WI38 (cell line): ENCODE measurements around the gene NNMT.

Experiments used
- H3K4me3 ChIP-seq: 2 replicates; pipeline ENCODE4 v1.5.1; 2011; ENCODE audit warnings: low read depth, mild to moderate bottlenecking, control low read depth, low read length
- TF ChIP-seq, protein P1 (sequence below): IDR thresholded peaks from 2 replicates; pipeline ENCODE4 v1.5.1; 2012; ENCODE audit warnings: low read depth, mild to moderate bottlenecking, control low read depth, low read length

NNMT gene

DNA sequence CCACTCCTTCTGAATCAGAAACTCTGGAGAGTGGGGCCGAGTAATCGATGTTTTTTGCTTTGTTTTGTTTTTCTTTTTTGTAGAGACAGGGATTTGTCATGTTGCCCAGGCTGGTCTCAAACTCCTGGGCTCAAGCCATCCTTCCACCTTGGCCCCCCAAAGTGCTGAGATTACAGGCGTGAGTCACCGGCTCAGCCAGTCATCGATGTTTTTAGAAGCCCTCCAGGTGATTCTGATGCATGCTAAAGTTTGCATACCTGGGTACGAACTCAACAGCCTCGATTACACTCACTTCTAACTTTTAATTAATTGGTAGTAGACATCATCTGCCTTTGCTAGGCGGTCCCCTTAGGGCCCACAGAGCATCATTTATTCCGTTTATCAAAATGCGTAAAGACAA lies 53.8 kb downstream of the NNMT start:
- no peak overlapping the region for H3K4me3 ChIP-seq
- TF ChIP-seq, protein P1, sequence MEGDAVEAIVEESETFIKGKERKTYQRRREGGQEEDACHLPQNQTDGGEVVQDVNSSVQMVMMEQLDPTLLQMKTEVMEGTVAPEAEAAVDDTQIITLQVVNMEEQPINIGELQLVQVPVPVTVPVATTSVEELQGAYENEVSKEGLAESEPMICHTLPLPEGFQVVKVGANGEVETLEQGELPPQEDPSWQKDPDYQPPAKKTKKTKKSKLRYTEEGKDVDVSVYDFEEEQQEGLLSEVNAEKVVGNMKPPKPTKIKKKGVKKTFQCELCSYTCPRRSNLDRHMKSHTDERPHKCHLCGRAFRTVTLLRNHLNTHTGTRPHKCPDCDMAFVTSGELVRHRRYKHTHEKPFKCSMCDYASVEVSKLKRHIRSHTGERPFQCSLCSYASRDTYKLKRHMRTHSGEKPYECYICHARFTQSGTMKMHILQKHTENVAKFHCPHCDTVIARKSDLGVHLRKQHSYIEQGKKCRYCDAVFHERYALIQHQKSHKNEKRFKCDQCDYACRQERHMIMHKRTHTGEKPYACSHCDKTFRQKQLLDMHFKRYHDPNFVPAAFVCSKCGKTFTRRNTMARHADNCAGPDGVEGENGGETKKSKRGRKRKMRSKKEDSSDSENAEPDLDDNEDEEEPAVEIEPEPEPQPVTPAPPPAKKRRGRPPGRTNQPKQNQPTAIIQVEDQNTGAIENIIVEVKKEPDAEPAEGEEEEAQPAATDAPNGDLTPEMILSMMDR = no peak

- TF ChIP-seq, protein P1 = no peak
- H3K4me3 ChIP-seq = no peak overlapping the region
Measured at GRCh38 chr11:114353443-114353842, 57.2 kb downstream of the NNMT start.

GRCh38 chr11:114354076-114354475 lies 57.9 kb downstream of the NNMT start:
- TF ChIP-seq, protein P1 = no peak
- H3K4me3 ChIP-seq = no peak overlapping the region

- TF ChIP-seq, protein P1 = no peak
- H3K4me3 ChIP-seq = no peak overlapping the region
Measured at GRCh38 chr11:114358716-114359115, 62.5 kb downstream of the NNMT start.

GRCh38 chr11:114359342-114359741 lies 63.1 kb downstream of the NNMT start:
- TF ChIP-seq, protein P1 = no peak
- H3K4me3 ChIP-seq = no peak overlapping the region

GRCh38 chr11:114362326-114362725 lies 66.1 kb downstream of the NNMT start:
- H3K4me3 ChIP-seq = no peak overlapping the region
- TF ChIP-seq, protein P1 = no peak

DNA sequence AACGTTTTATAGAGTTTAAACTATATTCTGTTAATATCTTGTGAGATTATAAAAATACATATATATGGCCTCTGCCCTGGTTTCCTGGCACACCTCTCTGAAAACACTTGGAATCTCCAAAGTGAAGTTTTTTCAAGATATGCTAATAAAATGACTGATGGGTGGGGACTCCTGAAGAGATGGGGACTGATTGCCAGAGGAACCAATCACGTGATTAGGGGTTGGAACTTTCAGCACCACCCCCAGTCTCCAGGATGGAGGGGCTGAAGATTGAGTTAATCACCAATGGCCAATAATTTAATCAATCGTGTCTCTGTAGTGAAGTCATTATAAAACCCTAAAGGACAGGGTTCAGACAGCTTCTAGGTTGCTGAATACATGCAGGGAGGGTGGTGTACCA lies 66.8 kb downstream of the NNMT start:
- H3K4me3 ChIP-seq = no peak overlapping the region
- TF ChIP-seq, protein P1 = no peak
